CD4-positive, alpha-beta T cell treated with Interleukin-6 for 4 hours (primary cell): Measurements from ENCODE around the gene CCDC88A.
"Not testable (repeated sequence)": the region's sequence is repeated elsewhere in the genome, so short reads cannot be mapped to it uniquely, and the experiment has no call there.

Experiments used
- DNase-seq: peaks from one replicate; pipeline ENCODE4 v3.0.0-alpha.2; 2020; ENCODE audit warnings: mixed read lengths

CCDC88A gene

DNA sequence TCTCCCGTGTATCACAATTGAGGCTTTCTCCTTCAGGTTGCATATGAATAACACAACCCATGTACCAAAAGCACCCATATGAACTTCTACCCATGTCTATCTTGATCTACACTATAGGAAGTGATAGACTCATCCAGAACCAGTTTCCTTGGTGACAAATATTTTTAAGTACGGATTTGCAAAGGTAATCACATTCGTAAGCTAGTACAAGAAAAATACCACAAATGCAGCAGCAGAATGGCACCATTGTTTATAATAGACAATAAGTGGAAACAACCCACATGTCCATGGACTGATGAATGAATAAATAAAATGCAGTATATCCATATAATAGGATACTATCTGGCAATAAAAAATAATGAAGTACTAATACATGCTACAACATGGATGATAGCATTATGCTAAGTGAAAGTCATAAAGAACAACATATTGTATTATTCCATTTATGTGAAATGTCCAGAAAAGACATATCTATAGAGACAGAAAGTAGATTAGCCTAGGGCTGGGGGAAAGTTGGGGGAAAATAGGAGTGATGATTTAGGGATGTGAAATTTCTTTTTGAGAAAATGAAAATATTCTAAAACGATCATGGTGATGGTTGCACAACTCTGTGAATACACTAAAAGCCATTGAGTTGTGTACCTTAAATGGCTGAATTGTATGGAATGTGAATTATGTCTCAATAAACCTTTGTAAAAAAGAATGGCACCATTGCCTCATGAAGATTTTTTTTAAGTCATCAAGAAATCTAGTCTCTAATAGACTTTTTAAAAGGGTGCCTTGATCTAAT lies 3.4 kb upstream of the CCDC88A start:
- DNase-seq = no peak

- no peak for DNase-seq
These were observed 1.7 kb upstream of the CCDC88A start for GRCh38 chr2:55421326-55421725.

DNA sequence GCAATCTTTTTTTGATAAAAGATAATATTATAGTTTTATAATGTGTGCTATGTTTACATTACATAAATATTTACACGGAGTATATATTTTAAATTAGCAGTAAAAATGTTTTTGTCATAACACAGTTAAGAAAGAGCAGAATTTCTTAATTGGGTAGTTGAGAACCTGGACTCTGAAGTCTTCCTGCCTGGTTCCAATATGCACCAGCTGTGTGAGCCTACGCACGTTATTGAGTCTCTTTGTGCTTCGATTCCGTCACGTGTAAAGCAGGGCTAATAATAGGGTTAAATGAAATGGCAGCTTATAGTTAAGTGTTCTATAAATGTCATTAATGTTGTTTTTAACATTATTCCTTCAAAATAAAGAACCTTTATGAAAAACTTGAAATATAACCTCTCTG lies 1.2 kb upstream of the CCDC88A start:
- no peak for DNase-seq

DNA sequence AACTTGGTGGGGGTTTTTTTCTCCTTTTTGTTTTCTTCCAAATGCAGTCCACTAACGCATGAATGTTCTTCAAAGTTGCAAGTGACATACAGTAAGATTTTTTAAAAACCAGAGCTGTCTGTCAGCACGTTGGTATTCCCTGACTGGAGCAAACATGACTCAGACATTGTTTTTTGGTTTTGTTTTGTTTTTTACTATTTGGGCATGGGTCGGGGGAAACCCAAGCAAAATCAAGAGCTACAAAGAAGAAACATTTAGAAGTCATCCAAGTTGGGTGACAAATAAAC lies 726 bp upstream of the CCDC88A start:
- DNase-seq = no peak

DNA sequence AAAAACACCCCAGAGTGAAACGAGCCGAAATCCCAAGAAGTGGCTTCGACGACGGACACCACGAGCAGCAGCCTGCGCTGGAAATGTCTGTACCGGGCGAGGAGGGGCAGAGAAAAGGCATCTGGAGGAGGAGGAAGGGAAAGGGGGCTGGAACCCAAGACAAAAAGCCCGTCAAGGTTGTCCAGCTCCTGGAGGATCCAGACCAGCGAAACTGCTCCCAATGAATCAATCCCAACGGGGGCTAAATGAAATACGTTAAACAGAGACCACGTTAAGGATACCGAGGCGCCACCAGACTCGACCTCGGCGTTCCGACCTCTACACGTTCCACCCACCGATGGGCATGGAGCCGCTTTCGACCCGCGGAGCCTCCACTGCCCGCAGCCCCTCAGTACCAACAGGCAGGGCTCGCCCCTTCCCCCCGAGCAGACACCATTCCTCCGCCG lies 400 bp downstream of the CCDC88A start:
- DNase-seq = peak; percentile 17

DNA sequence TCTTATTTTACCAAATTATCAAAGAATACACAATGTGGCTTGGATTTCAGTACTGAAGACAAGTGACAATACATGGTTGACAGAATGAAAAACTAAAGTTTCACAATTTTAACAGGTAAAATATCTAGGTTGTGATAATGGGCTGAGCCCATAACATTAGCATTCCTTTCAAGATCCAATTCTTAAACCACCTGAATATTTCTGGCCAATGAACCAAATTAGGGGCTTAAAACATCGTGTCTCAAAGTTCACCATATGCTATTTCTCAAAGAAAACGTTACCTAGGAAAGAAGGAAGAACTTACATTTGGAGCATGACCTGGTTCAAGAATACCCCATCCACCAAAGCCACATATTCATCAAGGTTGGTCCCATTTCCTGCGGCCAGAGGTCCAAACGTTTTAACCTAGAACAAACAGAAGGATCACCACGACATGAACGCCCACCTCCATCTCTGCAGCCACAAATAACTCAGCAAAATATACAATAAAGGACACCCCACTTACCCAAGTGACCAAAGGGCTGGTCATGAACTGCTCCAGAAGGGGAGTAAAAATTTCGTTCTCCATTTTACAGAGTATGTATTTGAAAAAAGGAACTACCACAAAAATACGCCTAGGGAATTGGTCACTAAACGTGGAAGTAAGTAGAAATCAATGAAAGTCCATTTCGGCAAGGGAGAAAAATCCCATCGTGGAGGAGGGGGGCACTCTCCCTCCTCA lies 984 bp downstream of the CCDC88A start:
- no peak for DNase-seq

GRCh38 chr2:55418072-55418471 lies 1.6 kb downstream of the CCDC88A start:
- no peak for DNase-seq

DNA sequence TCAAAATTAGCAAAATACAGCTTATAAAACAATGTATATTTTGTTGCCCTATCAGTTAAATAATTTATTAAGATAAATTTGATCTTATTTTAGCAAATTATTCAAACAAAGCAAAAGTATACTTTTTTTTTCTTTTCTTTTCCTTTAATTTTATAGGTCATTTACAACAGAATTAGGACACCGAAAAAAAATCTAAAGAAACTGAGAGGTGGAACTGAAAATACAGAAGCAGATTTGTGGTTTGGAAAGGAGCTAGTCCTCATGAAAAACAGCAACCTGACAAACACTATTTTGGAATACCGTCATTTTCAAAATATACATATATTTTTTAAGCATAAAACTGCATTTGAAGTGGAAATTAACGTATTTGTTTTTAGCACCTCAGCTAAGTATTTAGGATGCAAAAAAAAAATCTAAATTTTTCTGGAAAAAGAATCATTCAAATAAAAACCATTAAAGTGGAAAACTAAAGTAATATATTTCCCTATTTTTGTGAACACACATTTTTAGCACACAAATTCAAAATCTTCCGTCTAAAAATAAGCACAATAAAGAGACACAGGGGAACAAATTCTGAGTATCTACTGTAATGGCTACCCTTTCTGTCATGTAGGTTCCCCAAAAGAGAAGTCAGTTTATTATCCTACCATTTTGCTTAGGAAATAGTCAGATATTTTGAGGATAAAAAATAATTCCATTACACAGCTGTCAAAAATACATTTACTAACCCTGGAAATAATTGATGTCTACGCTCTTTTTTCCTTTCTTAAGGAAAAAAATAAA lies 2.7 kb downstream of the CCDC88A start:
- no peak for DNase-seq

- no peak for DNase-seq
These were observed 4.4 kb downstream of the CCDC88A start for GRCh38 chr2:55415300-55415699.

DNA sequence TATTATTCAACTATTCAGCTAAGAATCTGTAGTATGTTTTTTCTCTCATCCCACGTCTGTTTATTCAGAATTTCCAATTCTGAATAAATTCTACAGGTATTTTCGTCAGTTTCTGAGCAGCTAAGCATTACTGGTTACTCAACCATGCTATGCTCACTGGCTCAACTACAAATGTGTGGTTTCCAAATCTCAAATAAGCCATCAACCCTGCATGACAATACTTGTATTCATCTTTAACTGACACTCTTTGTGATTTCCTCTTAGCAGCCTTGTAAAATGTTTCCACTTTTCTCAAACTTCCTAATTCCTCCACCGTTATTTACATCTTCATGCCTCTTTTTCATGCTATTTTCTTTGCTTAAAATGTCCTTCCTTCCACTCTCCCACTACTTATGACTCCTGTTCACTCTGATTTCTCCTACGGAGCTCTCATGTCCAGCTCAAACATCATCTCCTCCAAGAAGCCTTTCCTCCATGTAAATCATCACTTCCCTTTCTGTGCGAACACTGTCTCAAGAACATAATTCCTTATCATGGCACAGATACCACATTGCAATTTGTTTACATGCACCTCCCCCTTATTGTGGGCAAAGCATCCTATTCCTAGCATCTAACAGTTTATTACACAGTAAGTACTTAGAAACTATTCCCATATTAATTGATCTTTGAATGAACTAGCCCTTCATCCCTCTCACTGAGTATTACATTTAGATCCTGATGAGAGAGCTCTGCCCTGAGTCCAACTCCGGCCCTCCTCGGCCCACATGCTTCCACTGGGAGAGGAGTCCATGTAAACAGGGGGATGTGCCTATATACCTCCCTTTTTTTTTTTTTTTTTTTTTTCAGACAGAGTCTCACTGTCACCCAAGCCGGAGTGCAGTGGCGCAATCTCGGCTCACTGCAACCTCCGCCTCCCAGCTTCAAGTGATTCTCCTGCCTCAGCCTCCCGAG lies 10.5 kb downstream of the CCDC88A start:
- no peak for DNase-seq

DNA sequence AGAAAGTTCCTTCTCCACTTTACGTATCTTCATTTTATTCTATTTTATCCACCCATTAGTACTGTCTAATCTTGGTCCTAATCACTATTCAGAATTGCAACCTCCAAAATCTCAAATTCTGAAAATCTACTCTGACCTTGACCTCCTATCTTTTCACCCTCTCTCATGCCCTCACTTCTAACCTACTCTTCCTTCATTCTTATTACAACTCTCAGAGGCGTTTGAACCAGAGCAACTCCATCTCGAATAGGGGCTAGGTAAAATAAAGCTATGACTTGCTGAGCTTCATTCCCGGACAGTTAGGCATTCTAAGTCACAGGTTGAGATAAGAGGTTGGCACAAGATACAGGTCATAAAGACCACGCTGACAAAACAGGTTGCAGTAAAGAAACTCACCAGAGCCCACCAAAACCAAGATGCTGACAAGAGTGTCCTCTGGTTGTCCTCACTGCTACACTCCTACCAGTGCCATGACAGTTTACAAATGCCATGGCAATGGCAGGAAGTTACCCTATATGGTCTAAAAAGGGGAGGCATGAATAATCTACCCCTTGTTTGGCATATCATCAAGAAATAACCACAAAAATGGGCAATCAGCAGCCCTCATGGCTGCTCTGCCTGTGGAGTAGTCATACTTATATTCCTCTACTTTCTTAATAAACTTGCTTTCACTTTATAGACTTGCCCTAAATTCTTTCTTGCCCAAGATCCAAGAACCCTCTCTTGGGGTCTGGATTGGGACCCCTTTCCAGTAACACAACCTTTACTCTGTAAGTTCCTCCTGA lies 11.4 kb downstream of the CCDC88A start:
- no peak for DNase-seq

DNA sequence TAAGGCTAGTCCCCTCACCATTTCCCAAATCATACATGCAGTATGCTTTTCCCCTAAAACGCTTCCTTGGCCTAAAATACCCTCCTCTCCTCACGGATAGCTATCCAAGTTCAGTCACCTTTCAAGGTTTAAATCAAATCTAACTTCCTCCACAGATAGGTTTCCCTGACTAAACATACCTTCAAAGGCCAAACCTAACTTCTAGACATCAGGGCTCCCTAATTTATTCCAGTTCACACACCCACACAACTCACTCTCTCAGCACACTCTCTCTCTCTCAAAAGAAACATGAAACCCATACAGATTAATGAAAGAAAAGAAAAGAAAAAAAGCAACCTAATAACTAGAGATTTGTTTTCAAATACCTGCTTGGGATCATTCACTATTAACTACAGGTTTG lies 14.5 kb downstream of the CCDC88A start:
- DNase-seq = no peak

DNA sequence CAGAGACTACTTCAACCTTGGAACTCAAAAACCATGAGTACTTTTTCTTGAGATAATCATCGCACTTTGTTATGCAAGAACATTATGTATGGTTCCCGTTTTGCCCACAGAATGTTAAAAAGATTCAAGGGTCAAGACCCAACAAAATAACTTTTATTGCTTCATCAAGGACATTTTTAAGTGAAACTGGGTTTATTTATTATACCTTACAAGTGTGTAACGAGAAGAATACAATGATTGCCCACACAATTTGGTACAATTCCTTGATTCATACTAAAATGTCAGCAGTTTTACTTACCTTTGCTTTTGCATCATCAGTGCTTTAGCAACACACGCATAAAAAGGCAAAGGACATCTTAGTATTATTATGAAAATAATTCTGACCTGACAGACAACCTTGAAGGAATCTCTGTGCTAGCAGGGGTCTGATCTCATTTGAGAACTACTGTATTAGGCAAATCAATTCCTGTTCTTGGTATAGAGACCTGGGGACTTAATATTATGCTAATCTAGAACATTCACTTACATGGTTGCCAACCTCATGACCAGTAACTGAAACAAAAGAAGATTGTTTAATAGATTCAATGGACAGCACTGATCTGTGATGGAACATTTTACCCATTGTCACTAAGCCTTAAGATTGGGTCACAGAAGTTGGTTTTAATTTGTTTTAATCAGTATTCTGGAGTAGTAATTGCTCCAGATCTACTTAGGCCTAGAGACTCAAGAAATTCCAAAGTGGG lies 16.2 kb downstream of the CCDC88A start:
- no peak for DNase-seq

GRCh38 chr2:55401124-55401523 lies 18.5 kb downstream of the CCDC88A start:
- no peak for DNase-seq

- no peak for DNase-seq
These were observed 19.3 kb downstream of the CCDC88A start for GRCh38 chr2:55400332-55400731.

DNA sequence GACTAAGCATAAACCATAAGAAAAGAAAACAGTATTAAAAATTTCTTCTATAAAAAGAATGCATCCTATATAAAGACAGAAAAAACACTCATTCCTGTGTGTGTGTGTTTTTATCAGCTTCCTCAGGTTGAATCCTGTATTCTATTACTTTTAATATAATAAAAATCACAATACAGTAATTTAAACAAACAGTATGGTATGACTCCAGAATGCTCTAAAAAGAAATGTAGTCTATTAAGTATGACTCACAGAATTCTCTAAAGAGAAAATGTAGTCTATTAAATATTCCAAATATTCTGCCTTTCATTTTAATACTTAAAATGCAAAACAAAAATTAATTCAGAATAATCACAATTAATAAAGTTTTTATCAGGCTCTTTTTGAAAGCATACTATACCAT lies 19.8 kb downstream of the CCDC88A start:
- no peak for DNase-seq

DNA sequence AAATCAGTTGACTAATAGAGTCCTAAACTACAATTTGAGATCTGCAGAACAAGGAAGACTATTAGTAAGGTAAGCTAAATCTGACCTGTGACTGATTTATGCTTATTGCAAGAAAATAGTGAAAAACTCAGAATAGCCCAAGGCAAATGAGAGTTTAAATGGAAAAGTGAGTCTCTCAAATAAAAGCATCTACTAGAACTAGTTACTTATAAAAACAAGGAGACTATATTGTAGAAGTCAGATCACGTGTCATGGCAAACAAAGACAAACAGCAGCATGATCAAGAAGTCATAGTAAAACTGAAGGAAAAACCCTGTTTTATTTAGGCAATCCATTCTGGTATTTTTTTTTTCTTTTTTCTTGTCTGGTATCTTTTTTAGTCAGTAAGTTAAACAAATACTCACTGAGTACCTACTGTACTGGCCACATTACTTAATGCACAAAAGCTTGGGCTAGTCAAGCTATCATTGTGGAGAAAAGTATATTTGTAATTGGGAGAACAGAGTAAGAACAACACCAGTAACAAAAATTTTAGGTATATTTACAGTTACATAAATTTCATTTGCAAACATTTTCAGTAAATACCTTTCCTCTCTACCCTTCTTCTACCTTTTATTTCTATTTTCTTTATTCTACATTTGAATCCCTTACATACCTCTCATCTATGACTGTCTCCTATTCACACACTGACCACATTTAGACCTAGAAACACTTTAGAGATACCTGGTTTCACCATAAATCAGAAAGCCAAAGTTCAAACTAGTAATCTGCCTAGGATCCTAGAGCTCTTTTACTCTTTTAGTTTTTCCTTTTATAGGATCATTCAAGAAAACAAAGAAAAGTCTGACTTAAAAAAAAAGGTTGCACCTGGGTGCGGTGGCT lies 23.7 kb downstream of the CCDC88A start:
- no peak for DNase-seq

DNA sequence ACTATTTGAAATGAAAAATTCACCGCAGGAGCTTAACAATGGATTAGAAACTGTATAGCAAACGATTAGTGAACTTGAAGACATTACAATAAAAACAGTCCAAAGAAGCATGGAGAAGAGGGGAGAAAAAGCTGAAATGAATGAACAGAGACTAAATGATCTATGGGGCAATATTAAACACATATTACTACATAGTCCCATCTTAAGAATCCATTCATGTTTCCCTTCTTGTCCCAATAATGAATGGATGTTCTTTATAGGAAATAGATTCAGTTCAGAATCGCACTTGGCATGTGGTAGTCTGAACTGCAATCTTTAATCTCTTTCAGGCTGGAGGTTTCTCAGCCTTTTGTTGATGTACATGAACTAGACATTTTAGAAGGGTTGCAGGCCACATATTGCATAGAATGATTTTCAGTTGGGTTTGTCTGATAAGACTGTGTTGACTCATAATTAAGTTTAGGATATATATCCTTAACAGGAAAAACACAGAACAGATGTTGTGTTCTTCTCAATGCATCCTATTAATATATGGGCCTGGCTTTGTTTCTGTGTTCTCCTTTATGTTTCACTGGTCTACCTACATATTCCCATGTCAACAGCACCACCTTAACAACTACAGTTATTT lies 27.9 kb downstream of the CCDC88A start:
- DNase-seq = no peak

DNA sequence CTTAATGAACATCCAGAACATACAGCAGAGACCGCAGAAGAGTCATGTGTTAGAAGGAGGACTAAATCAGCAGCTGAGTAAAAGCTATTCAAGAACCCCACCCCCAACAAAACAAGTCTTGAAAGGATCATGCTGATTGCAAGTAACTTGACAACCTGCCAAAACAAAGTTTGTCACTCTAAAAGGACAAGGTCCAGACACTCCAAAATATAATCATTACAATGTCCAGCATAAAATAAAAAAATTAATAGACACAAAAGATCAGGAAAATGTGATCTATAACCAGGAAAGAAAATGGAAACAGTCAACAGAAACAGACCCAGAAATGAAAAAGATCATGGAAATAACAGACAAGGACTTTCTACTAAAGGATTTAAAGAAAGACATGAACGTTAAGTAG lies 28.5 kb downstream of the CCDC88A start:
- DNase-seq = no peak

- not testable (repeated sequence) for DNase-seq
These were observed 34.1 kb downstream of the CCDC88A start for GRCh38 chr2:55385516-55385915.
